ENCODE results near the gene VPS50.
A peak's percentile ranks its signal among the peaks of the same experiment; 100 is the strongest.

The VPS50 gene

GRCh38 chr7:93231799-93232672, at the start of gene VPS50:
Gene VPS50 (plus strand): TSS chr7:93232366. CDS start chr7:93232468, 102 bp downstream.
- DNase-seq: peak; percentile 94

- no peak for DNase-seq
Observed at GRCh38 chr7:93185303-93186027, 46.7 kb upstream of the VPS50 start.

- no peak for DNase-seq
Observed at GRCh38 chr7:93188870-93189634, 43.1 kb upstream of the VPS50 start.

GRCh38 chr7:93194386-93194785, 37.8 kb upstream of the VPS50 start:
- DNase-seq: no peak

- no peak for DNase-seq
Observed at GRCh38 chr7:93196336-93196735, 35.8 kb upstream of the VPS50 start.

GRCh38 chr7:93198472-93198871, 33.7 kb upstream of the VPS50 start:
- DNase-seq: no peak

GRCh38 chr7:93202594-93203250, 29.4 kb upstream of the VPS50 start:
- DNase-seq: no peak

- no peak for DNase-seq
Observed at GRCh38 chr7:93203496-93203895, 28.7 kb upstream of the VPS50 start.

- DNase-seq: no peak
Observed at GRCh38 chr7:93205046-93205445, 27.1 kb upstream of the VPS50 start.

- DNase-seq: no peak
Observed at GRCh38 chr7:93211228-93211818, 20.8 kb upstream of the VPS50 start.

- no peak for DNase-seq
Observed at GRCh38 chr7:93212881-93213280, 19.3 kb upstream of the VPS50 start.

GRCh38 chr7:93218997-93219827, 13.0 kb upstream of the VPS50 start:
- DNase-seq: no peak

- DNase-seq: no peak
Observed at GRCh38 chr7:93219868-93220267, 12.3 kb upstream of the VPS50 start.

- peak; percentile 59 for DNase-seq
Observed at GRCh38 chr7:93226310-93226709, 5.9 kb upstream of the VPS50 start, which contains the start of gene HEPACAM2. Gene HEPACAM2 (minus strand): TSS chr7:93226469.

- peak; percentile 68 for DNase-seq
Observed at GRCh38 chr7:93228302-93228701, 3.9 kb upstream of the VPS50 start.

- DNase-seq: no peak
Observed at GRCh38 chr7:93231259-93231658, 907 bp upstream of the VPS50 start.

GRCh38 chr7:93232673-93233018, 480 bp downstream of the VPS50 start:
- DNase-seq: no peak

- DNase-seq: no peak
Observed at GRCh38 chr7:93235541-93235940, 3.4 kb downstream of the VPS50 start.

- no peak for DNase-seq
Observed at GRCh38 chr7:93238131-93238530, 6.0 kb downstream of the VPS50 start.

GRCh38 chr7:93238748-93239147, 6.6 kb downstream of the VPS50 start:
- DNase-seq: no peak

- DNase-seq: no peak
Observed at GRCh38 chr7:93239824-93240223, 7.7 kb downstream of the VPS50 start.

- DNase-seq: no peak
Observed at GRCh38 chr7:93242106-93242505, 9.9 kb downstream of the VPS50 start.
